ENCODE measurements around the gene TTC39C. TPM values are rescaled to one million over a fixed set of nuclear protein-coding genes. Genes with fewer than 3 reads are reported as not detected.
A peak's percentile ranks its signal among the peaks of the same experiment; 100 is the strongest.

The TTC39C gene
- total RNA-seq, 1 donor from 2014 or later = 12.8 TPM

GRCh38 chr18:24130494-24130893 lies 115.9 kb downstream of the TTC39C start:
- no peak overlapping the region for H3K4me2 ChIP-seq (ENCODE audit: low read length)

DNA sequence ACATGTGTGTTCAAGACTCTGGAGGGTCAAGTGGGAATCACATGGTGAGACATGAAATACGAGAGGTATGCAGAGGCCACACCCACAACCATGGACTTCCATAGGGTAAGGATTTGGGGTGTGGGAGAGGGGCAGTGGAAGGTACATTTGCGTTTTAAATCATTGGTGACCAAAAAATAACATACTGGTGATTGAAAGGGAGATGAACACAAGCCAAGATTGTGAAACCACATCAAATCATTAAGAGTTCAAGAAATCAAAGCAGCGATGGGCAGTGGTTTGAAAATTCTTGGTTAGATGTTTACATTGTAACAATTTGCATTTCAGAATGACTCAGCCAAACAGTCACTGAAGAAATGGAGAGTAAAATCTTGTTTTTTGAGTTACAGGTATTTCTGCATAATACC lies 122.4 kb downstream of the TTC39C start:
- peak; percentile 34 for DNase-seq (ENCODE audit: low read depth)
- Histone ChIP-seq H3K79me2 (ENCODE audit: insufficient read depth, low read length) (no peaks in the 10 kb centered on the region), H3K4me2 (ENCODE audit: low read length) (no peak overlapping the region), H3K9ac (ENCODE audit: low read length) (no peak overlapping the region), H2AFZ (ENCODE audit: low read depth, low read length) (no peak overlapping the region), H3K4me3 (ENCODE audit: insufficient read depth, low read depth, low read length) (no peak overlapping the region), H4K20me1 (ENCODE audit: insufficient read depth, low read length) (no peaks in the 10 kb centered on the region), H3K36me3 (ENCODE audit: insufficient read depth, low read length) (no peaks in the 10 kb centered on the region), H3K9me3 (ENCODE audit: insufficient read depth, low read depth, low read length) (no peaks in the 10 kb centered on the region), H3K27me3 (ENCODE audit: insufficient read depth, low read length) (no peaks in the 10 kb centered on the region), H3K27ac (ENCODE audit: low read depth, low read length) (no peak overlapping the region), H3K4me1 (ENCODE audit: insufficient read depth, low read length) (peaks cover 14% of the 10 kb centered on the region)
- Mint-ChIP-seq H3K9me3 (ENCODE audit: unreplicated experiment) (no peaks in the 10 kb centered on the region), H3K4me1 (ENCODE audit: low read depth, unreplicated experiment) (no peaks in the 10 kb centered on the region), H3K27me3 (ENCODE audit: low read depth, unreplicated experiment) (no peaks in the 10 kb centered on the region), H3K27ac (ENCODE audit: unreplicated experiment) (no peak overlapping the region), H3K4me3 (ENCODE audit: unreplicated experiment) (no peak overlapping the region), H3K36me3 (ENCODE audit: low read depth, unreplicated experiment) (no peaks in the 10 kb centered on the region)
- no peak for TF ChIP-seq CTCF (IDR thresholded peaks at IDR 0.05; ENCODE audit: insufficient read depth, low read depth, low read length)
- TF ChIP-seq EZH2 (IDR thresholded peaks at IDR 0.05; ENCODE audit: insufficient read depth, low read length) = no peak
- FAIRE-seq = no peak

More at GRCh38 chr18:24130494-24130893, 115.9 kb downstream of the TTC39C start:
- no peak for DNase-seq (ENCODE audit: low read depth)
- Mint-ChIP-seq H3K27me3 (ENCODE audit: low read depth, unreplicated experiment) (no peaks in the 10 kb centered on the region), H3K4me3 (ENCODE audit: unreplicated experiment) (no peak overlapping the region), H3K27ac (ENCODE audit: unreplicated experiment) (no peak overlapping the region), H3K36me3 (ENCODE audit: low read depth, unreplicated experiment) (peaks cover 2% of the 10 kb centered on the region), H3K4me1 (ENCODE audit: low read depth, unreplicated experiment) (no peaks in the 10 kb centered on the region), H3K9me3 (ENCODE audit: unreplicated experiment) (no peaks in the 10 kb centered on the region)
- H3K4me3 ChIP-seq (ENCODE audit: insufficient read depth, low read depth, low read length) = no peak overlapping the region
- H3K9me3 ChIP-seq (ENCODE audit: insufficient read depth, low read depth, low read length) = no peaks in the 10 kb centered on the region
- H3K27me3 ChIP-seq (ENCODE audit: insufficient read depth, low read length) = no peaks in the 10 kb centered on the region
- H3K36me3 ChIP-seq (ENCODE audit: insufficient read depth, low read length) = peaks cover 3% of the 10 kb centered on the region
- H3K9ac ChIP-seq (ENCODE audit: low read length) = no peak overlapping the region
- H2AFZ ChIP-seq (ENCODE audit: low read depth, low read length) = no peak overlapping the region
- FAIRE-seq = no peak
- TF ChIP-seq CTCF (IDR thresholded peaks at IDR 0.05; ENCODE audit: insufficient read depth, low read depth, low read length) (no peak), EZH2 (IDR thresholded peaks at IDR 0.05; ENCODE audit: insufficient read depth, low read length) (no peak)
- H3K4me1 ChIP-seq (ENCODE audit: insufficient read depth, low read length) = no peaks in the 10 kb centered on the region
- no peaks in the 10 kb centered on the region for H4K20me1 ChIP-seq (ENCODE audit: insufficient read depth, low read length)
- no peaks in the 10 kb centered on the region for H3K79me2 ChIP-seq (ENCODE audit: insufficient read depth, low read length)
- H3K27ac ChIP-seq (ENCODE audit: low read depth, low read length) = no peak overlapping the region

DNA sequence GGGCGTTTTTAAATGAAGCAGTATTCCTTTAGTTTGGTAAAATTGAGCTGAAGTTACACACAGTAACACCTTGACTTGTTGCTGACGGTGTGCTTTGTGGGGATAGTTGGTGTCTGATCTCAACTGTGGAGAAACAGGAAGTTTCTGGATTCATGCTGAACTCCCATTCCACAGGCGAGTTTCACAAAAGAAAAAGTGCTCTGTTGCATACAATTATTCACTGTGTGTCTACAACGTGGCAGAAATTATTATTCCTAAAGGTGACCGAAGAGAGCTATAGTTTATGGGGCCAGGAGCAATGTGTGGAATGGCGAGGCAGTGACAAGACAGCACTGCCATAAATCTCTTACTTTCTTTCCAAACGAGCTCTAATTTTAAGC lies 123.8 kb downstream of the TTC39C start:
- no peaks in the 10 kb centered on the region for H3K9me3 ChIP-seq (ENCODE audit: insufficient read depth, low read depth, low read length)
- peak overlapping the region; percentile 92 for H3K4me2 ChIP-seq (ENCODE audit: low read length)
- H3K4me1 ChIP-seq (ENCODE audit: insufficient read depth, low read length) = peaks cover 14% of the 10 kb centered on the region
- H3K27ac ChIP-seq (ENCODE audit: low read depth, low read length) = peak overlapping the region; percentile 20
- Mint-ChIP-seq H3K9me3 (ENCODE audit: unreplicated experiment) (no peaks in the 10 kb centered on the region), H3K4me1 (ENCODE audit: low read depth, unreplicated experiment) (no peaks in the 10 kb centered on the region), H3K27me3 (ENCODE audit: low read depth, unreplicated experiment) (no peaks in the 10 kb centered on the region), H3K4me3 (ENCODE audit: unreplicated experiment) (peak overlapping the region; percentile 86), H3K27ac (ENCODE audit: unreplicated experiment) (peak overlapping the region; percentile 6), H3K36me3 (ENCODE audit: low read depth, unreplicated experiment) (no peaks in the 10 kb centered on the region)
- H3K9ac ChIP-seq (ENCODE audit: low read length) = peak overlapping the region; percentile 81
- TF ChIP-seq CTCF (IDR thresholded peaks at IDR 0.05; ENCODE audit: insufficient read depth, low read depth, low read length) = no peak
- no peak for TF ChIP-seq EZH2 (IDR thresholded peaks at IDR 0.05; ENCODE audit: insufficient read depth, low read length)
- H3K79me2 ChIP-seq (ENCODE audit: insufficient read depth, low read length) = no peaks in the 10 kb centered on the region
- FAIRE-seq = peak; percentile 9
- H3K4me3 ChIP-seq (ENCODE audit: insufficient read depth, low read depth, low read length) = peak overlapping the region; percentile 64
- no peaks in the 10 kb centered on the region for H3K27me3 ChIP-seq (ENCODE audit: insufficient read depth, low read length)
- DNase-seq (ENCODE audit: low read depth) = no peak
- no peaks in the 10 kb centered on the region for H3K36me3 ChIP-seq (ENCODE audit: insufficient read depth, low read length)
- H4K20me1 ChIP-seq (ENCODE audit: insufficient read depth, low read length) = no peaks in the 10 kb centered on the region
- H2AFZ ChIP-seq (ENCODE audit: low read depth, low read length) = peak overlapping the region; percentile 66

Data from astrocyte (in vitro differentiated cells and primary cell).